Activated T-helper 9 cell treated with anti-CD3 and anti-CD28 coated beads, Interleukin-2, amount 50 U/mL, for 16 hours (primary cell): ENCODE results near the gene AKAP7.

Experiments used
- DNase-seq: peaks from one replicate; pipeline ENCODE4 v3.0.0-alpha.2; 2020; ENCODE audit warnings: low read depth

Gene AKAP7

DNA sequence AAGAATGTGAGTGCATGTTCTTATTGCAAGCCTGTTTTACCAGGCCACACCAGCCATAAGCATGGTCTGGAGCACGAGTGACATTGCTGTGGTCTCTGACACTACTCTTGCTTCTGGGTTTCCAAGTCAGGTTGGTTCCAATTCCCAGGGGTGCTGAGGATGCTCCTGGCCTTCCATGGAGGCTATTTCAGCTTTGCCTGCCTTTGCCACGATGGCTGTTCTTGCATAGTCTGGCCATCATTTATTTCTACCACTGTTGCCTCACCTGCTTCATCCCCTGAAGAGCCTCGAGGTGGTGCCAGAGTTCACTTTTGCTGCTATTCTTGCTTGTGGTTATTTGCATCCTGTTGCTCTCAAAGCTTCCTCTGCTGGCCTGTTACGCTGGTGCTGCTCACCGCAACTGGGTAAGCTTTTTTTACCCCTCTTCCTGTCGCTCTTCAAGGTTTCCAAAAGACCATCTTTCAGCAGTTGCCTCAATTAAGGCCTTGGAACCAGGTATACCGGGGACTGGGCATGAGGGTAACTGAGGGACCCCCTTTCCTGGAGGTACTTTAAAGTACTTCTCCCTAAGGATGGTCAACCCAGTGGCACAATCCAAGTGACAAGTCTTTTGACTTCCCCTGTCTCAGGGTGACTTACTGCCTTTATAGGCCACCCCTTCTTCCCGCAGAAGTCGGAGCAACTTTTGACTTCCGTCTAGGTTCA is 64.5 kb downstream of the AKAP7 start:
- peak; percentile 46 for DNase-seq

DNA sequence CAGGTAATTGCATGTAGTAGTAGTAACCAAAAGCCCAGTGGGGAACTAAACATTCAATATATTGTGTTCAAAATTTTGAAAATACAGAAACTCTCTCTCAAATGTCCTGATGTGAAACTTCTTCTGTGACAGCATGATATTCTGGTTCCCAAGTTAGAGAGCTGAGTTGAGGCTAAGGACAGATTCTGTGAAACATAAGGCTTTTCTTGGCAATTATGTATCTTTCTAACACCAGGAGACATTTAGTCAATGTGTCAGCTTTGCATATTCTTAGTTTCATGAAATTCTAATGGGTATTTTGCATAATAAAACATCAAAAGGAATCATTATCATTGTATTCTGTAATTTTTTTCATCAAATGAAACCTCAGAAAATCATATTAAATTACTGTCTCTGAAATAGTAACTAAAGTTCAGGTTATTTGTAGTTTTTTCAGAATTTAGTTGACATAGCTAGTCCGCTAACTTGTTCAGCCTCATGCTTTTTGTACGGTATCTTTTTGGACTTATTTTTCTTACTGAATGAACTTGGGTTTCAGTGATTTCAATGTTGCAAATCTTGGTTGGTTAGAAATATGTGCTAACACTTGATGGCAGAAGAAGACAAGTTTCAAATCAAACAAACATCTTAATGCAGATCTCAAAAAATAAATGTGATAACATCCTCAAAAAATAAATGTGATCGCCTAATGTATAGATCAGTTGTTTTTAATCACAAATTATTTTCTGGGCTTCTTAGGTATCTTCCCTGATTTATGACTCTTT is 70.4 kb downstream of the AKAP7 start:
- no peak for DNase-seq

DNA sequence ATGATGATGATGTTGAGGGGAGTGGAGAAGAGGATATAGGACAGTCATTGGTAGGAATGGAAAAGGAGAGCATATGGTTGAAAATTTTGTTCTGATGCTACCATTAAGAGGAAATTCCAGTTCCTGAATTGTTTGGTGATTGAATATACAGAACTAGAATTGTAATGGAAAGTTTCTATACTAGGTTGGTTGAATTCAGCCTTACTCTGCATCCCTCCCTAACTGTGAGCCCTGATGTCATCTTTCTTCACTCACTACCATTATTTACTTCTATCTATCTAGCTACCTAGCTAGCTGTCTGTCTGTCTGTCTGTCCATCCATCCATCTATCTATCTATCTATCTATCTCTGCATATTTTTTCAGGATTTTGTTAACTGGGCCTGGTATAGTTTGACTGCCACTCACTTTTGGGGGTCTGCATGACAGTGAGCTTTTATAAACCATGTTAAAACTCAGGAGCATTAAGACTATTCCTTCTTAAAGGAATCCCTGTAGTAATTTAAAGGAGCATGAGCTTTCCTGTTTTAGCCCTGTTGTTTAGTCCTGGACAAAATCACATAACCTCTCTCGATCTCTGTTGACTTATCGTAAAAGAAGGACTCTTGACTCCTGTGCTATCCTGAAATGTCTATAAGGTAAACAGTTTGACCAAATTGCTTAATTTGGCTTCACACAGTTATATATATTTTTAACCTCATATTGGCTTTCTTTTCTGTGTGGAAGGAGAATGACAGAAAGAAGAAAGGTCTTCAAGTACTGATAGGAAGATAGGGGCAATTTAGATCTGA is 71.4 kb downstream of the AKAP7 start:
- DNase-seq = no peak

DNA sequence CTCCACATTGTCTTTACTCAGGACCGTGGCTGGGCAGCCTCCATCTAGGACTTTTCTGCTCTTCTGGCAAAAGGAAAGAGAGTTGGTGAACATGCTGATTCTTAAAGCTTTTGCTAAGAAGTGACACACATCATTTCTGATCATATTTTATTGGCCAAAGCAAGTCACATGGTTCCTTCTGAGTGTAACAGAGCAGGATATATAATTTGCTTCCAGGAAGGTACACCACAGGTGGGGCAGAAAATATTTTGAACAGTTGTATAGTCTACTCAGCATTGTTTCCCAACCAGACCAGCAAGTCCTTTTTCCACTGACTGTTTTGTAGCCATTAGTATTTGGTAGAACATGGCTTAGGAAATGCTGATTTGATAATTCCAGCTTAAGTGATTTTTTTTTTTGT is 73.5 kb downstream of the AKAP7 start:
- DNase-seq = no peak

DNA sequence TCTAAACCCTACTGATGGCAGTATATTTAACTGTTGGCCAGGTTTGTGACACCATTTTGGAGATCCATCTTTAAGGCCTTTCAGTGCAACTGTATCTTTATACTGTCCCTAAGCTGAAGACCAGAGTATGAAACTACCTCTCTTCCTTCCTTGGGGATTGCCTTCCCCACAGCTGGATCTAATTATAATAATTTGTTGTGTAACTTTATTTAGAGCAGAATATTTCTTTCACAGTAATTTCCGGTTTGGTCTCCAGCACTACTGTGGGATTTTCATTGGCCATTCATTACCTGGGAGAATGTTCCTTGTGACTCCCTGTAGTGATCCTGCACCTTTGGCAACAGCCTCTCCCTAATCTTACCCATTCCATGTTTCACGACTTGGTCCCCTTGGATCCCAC is 75.2 kb downstream of the AKAP7 start:
- no peak for DNase-seq

DNA sequence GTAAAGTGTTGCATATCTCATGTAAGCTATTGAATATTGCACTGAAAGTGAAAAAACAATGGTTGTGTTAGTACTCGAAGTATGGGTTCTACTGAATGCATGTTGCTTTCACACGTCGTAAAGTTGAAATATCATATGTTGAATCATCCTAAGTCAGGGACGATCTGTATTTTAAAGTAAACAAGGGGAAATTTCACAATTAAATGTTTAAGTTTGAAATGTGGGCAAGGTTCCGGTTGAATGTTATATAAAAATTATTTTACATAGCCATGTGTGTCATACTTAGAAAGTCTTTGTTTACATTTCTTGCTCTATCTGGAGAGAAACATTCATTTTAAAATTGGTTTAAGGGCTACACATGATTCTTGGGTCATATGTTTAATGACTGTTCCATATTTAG is 76.8 kb downstream of the AKAP7 start:
- DNase-seq = no peak

DNA sequence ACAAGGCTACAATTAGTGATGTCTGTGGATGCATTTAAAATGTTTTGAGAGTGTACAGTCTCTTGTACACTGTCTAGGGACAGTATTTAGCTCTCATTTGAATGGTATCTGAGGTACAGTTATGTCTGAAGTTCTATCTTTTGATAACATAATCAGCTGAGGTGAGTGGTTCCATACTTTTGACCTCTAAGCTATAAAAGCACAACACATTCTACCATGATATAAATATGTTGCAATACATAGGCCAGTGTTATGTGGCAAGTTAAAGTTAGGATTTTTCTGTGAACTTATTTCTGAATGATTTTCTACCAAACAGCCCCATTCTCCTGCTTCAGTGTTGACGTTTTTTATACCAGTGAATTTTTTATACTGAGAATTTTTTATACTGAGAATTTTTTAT is 77.6 kb downstream of the AKAP7 start:
- DNase-seq = no peak

DNA sequence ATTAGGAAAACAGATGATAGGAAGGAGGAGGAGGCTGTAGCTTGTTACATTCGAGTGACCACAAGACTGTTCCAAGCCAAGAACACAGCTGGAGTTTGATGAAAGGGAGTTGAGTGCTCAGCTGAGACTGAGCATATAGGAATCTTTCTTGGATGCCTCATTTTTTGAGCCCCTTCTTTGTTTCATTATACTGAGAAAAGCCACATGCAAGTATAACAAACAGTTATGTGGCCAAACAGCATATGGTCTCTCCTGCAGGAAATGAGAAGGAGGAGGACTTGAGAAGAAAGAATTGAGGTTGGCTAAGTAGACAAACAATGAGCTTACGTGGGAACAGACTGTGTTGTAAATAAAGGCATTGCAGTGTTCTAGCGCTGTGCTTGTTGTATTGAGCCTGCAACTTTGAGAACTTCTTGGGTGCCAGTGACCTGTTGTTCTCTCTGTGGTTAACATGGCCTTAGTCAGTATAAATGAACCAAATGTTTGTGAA is 78.3 kb downstream of the AKAP7 start:
- DNase-seq = no peak

DNA sequence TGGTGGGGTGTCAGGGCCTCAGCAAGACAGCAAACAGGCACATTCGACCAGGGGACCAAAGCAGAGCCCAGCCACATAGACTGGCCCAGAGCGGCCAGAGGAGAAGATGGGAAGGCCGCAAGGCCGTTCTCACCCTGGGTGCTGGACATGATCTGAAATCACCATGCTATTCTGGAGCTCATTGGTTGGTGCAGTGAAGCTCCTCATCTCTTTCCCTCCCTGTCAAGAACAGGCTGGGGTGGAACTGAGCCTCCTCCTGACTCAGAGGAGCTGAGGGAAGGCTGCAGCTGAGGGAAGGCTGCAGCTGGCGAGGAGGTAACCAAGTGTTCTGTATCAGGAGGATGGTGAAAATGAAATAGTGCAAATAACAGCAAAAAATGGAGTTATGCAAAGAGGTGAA is 80.0 kb downstream of the AKAP7 start:
- DNase-seq = no peak

DNA sequence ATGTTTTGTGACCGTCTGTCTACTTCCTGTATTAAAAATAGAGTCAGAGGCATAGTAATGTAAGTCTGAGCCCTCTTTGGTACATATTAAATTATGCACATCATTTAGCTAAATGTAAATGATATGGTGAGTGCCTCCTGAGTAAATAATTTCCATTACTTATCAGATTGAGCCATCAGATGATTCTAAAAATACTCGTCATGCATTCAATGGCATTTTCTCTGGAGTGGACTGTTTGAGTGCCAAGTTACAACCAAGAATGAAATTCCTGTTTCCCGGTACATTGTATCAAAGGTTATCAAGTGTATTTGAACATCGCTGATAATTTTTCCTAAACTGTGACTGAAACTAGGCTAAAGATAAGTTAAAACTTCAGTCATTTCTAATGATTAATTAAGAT is 81.0 kb downstream of the AKAP7 start:
- no peak for DNase-seq

DNA sequence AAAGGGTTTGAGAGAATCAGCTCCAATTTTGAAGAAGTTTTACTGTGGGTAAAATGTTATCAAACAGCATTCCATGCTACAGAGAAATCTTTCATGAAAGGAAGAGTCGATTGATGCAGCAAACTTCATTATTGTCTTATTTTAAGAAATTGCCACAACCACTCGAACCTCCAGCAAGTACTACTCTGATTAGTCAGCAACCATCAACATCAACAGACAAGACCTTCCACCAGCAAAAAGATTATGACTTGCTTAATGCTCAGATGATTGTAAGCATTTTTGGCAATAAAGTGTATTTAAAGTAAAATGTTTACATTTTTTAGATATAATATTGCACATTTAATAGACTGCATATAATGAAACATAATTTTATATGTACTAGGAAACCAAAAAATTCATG is 87.5 kb downstream of the AKAP7 start:
- no peak for DNase-seq

DNA sequence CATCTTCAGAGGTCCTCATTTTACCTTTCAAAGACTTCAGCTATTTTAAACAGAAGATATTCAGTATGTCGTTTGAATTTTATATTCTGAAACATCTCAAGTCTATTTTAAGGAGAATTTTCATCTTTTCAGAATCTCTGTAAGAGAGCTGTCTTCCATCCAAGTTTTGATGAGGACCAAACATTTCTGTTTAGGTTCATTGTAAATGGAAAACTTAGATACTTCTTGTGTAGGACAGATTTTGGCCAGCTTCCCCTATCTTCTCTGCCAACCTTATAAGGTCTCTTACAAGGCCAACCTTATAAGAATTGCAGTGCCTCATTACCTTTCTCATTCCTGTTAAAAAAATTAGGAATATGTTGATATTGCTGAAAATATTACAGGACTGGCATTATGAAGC is 88.1 kb downstream of the AKAP7 start:
- no peak for DNase-seq

DNA sequence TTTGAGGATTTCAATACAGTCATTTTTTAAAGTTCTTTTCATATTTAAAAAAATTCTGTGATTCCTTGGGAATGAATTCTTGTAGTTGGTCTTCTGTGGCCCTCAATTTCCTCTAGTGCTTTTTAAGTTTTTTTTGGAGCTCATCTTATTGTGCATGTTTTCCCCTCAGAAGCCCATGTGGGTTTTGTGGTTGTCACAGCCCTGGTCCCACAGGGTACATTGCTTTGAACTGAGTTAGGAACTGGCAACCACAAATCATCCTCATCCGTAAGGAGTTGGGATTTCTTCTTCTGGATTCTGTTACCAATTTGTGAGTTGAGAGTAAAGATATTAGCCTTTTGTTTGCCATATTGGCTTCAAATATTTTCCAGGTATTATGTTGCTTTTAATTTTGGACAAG is 89.9 kb downstream of the AKAP7 start:
- no peak for DNase-seq

DNA sequence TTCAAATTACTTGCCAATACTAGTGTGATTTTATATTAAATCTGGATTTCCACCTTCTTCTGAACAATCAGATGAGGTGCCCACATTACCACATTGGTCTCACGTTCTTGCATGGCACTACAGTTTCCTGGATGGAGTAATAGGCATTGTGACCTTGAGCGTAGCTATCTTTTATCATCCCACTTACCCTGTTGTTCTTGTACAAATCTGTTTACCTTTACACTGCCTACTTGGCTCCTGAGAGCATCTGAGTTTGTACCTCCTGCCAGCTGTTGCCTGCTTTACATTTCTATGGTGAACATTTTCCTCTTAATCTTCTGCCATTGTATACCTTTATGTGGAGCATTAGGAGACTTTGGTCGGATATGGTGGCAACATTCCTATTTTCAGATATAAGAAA is 90.7 kb downstream of the AKAP7 start:
- no peak for DNase-seq

DNA sequence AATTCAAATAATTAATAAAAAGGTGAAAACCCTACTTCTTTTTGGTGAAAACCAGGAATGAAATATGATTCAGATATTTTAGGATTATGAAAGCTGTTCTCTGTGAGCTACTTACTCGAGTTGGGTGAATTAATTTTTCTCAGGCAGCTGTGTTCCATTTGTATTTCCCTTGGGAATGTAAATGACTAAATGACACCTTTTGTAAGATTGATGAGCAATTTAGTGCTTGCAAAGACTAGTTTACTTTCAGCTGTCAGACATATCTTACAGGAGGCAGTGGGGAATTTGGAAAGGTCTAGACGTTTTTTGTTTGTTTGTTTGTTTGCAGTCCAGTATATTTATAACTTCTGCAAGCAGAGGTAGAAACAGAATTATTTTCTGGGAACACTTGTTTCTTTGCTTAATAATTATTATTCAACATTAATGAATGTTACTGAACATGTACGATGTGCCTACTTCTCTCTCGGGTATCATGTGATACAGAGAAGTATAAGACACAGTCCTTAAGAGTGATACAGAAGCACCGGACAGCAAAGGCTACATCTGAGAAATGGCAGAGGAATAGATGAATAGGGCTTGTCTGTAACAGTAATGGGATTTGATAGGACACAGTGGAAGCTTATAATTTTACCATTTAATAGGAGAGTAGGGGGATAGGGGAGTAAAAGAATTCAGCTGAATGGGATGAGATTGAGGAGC is 91.3 kb downstream of the AKAP7 start:
- no peak for DNase-seq

DNA sequence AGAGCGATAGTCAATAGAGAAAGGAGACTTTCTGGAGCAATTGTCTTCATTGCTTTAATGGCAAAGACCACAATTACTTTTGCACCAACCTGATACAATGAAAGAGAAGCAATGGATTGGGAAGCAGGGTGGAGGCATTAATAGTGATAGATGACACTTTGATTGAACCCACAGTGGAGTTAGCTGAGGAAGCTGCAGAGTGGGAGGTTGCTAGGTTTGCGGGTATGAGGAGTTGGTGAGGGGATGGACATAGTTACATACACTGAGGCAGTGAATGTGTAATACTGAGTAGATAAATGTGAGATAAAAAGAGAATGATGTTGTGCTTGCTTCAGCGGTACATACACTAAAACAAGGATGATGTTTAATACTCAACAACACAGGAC is 91.9 kb downstream of the AKAP7 start:
- DNase-seq = no peak

DNA sequence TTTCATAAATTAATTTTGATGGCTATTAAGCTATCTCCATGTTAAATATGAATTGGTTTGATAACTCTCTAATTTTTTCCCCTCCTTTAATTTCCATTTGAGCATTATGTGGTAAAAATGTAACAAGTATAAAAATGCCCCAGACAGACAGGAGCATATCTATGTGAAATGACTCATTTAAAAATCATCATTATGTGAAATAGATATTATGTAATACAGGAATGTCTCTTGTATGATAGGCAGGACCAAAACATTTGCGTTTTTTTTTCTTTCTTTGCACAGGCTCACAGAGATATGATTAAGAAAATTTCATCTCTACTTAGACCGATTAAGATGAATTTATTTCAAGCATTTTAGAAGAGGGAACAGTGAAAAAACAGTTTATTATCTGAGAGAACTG is 95.8 kb downstream of the AKAP7 start:
- no peak for DNase-seq

DNA sequence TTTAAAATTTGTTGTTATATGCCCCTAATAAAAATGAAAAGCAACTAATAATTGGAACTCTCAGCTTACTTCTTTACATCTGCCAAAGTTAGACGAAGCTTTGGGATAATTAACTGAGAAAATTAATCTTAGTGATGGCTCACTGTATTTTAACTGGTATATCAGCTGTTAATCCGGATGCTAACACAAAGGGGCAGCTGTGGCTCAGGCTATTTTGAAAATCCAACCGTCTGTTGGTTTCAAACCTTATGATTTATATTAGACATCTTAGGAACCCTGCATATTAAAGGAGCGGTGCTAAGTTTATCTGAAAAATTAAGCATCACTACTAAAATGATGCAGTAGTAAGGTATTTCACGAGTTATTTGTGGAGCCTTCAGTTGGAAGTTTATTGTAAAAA is 96.6 kb downstream of the AKAP7 start:
- no peak for DNase-seq

DNA sequence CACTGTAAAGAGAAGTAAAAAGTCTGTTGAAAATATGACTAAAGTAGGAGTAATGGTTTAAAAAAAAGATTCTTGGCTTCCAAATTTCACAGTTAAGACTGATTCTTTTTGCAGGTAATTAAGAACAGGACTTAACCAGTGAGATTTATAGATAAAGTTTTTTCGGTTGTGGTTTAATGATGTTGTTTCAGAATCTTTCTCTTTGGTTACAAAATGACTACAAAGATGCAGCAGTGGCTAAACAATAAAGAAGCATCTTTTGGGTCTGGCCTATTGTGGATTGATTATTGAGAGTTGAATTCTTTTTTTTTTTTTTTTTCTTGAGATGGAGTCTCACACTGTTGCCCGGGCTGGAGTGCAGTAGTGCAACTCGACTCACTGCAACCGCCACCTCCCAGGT is 109.7 kb downstream of the AKAP7 start:
- no peak for DNase-seq

DNA sequence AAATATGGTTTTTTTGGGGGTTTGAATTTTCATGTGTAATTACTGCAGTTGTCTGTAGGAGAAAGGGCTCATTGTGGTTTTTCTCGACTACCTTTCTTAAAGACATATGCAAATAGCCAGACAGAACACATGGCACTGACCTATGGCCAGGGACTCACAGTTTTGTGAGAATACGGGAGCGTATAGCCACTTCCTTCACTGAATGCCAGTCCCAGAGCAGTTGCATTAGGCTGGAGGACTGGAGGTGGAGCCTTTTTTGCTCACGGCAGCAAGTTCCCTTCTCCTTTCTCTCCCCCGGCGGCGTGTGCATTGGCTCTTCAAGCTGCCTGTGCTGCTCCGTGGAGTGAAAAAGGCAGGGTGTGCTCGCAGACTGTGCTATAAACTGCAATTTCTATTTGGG is 114.9 kb downstream of the AKAP7 start:
- no peak for DNase-seq

DNA sequence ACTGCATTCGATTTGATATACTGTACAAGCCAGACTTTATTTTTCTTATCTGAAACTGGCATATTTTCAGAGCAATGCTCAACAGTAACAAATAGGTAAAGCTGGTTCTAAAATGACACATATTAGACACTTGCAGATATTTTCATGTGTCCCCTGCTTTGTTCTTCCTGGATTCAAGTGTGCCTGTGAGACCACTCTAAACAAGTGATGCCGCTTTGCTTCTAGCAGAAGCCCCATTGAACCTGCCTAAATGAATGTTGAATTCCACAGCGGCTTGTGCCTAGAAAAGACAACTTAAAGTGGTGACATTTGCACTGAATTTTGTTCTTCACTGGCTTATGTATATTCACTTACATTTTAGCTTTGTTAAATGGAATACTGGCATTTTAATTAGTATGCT is 115.7 kb downstream of the AKAP7 start:
- DNase-seq = no peak

DNA sequence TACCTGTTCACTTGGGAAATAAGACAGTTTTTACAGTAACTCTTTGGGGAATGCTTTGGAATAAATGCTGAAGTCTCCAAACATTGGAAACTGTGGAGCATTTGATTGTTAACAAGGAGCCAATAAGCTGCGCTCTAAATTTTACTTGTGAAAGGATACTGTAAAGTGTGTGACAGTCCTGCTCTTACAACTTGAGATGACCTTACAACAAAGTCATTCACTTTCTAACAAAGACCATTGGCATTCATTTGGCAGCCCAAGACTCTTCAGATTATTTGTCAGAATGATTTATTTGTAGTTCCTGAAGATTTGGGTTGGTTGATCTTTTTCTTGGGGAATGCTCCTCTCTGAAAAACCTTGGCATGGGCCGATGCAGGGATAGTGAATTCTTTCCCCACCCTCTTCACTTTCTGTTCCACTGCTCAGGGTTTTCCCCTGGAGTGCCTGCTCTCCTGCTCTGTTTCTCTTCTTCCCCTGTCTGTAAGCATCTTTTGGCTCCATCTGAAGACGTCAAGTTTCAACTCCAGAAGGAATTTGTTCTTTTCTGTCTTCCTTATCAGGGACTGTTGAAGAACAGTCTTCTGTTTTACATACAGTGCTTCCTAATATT is 116.4 kb downstream of the AKAP7 start:
- no peak for DNase-seq
